HepG2 (cell line): ENCODE results near the gene MYL12B. TPM values are rescaled to one million over a fixed set of nuclear protein-coding genes. Genes with fewer than 3 reads are reported as not detected.

Source experiments
- ARID2 ChIP-seq: sonication (generic); formaldehyde crosslinking; IDR thresholded peaks from 2 replicates; pipeline ENCODE4 v1.8.1; 2022; ENCODE audit warnings: mild to moderate bottlenecking, missing genetic modification reagents, borderline replicate concordance
- E2F1 ChIP-seq: sonication (generic); formaldehyde crosslinking; IDR thresholded peaks from 2 replicates; pipeline ENCODE4 v1.5.0; 2020; ENCODE audit warnings: missing genetic modification reagents
- GATAD2A ChIP-seq: IDR thresholded peaks from 2 replicates; pipeline ENCODE4 v1.6.1; 2016
- GTF2F1 ChIP-seq: fragments of 150-350 bp; IDR thresholded peaks from 2 replicates; pipeline ENCODE4 v1.6.1; 2014; ENCODE audit warnings: low read length
- HHEX ChIP-seq: IDR thresholded peaks from 2 replicates; pipeline ENCODE4 v1.6.1; 2016; ENCODE audit warnings: control low read depth
- MEF2D ChIP-seq: sonication (generic); formaldehyde crosslinking; IDR thresholded peaks from 2 replicates; pipeline ENCODE4 v1.5.1; 2020; ENCODE audit warnings: mild to moderate bottlenecking, missing genetic modification reagents
- NCOR1 ChIP-seq: fragments of 200-600 bp; sonication (generic); IDR thresholded peaks from 2 replicates; pipeline ENCODE4 v1.7.0; 2017; ENCODE audit warnings: antibody characterized with exemption, low read length, borderline replicate concordance
- NFKB2 ChIP-seq: sonication (generic); formaldehyde crosslinking; IDR thresholded peaks from 2 replicates; pipeline ENCODE4 v1.4.0; 2020; ENCODE audit warnings: missing genetic modification reagents, borderline replicate concordance
- NPAS2 ChIP-seq: sonication (generic); formaldehyde crosslinking; IDR thresholded peaks from 2 replicates; pipeline ENCODE4 v1.8.0; 2022; ENCODE audit warnings: mild to moderate bottlenecking, missing genetic modification reagents, borderline replicate concordance
- PHF21A ChIP-seq: sonication (generic); formaldehyde crosslinking; IDR thresholded peaks from 2 replicates; pipeline ENCODE4 v1.5.0; 2020; ENCODE audit warnings: mild to moderate bottlenecking, missing genetic modification reagents
- RCOR2 ChIP-seq: IDR thresholded peaks from 2 replicates; pipeline ENCODE4 v1.6.1; 2016; ENCODE audit warnings: missing biosample characterization, missing genetic modification reagents
- SETDB1 ChIP-seq: sonication (generic); formaldehyde crosslinking; IDR thresholded peaks from 2 replicates; pipeline ENCODE4 v1.5.1; 2020; ENCODE audit warnings: missing genetic modification reagents, mild to moderate bottlenecking, borderline replicate concordance
- ZNF329 ChIP-seq: sonication (generic); formaldehyde crosslinking; IDR thresholded peaks from 2 replicates; pipeline ENCODE4 v1.9.0; 2021; ENCODE audit warnings: low read depth, mild to moderate bottlenecking, missing genetic modification reagents
- ZNF652 ChIP-seq: IDR thresholded peaks from 2 replicates; pipeline ENCODE4 v1.6.1; 2016; ENCODE audit warnings: low read depth, borderline replicate concordance
- ZNF691 ChIP-seq: sonication (generic); formaldehyde crosslinking; IDR thresholded peaks from 2 replicates; pipeline ENCODE4 v1.4.0; 2020; ENCODE audit warnings: missing genetic modification reagents, low read depth, mild to moderate bottlenecking, borderline replicate concordance
- ZNF746 ChIP-seq: sonication (generic); formaldehyde crosslinking; IDR thresholded peaks from 2 replicates; pipeline ENCODE4 v1.8.0; 2022; ENCODE audit warnings: mild to moderate bottlenecking, missing genetic modification reagents
- ZNF891 ChIP-seq: sonication (generic); formaldehyde crosslinking; IDR thresholded peaks from 2 replicates; pipeline ENCODE4 v1.5.0; 2020; ENCODE audit warnings: mild to moderate bottlenecking, missing genetic modification reagents
- ZSCAN12 ChIP-seq: sonication (generic); formaldehyde crosslinking; IDR thresholded peaks from 2 replicates; pipeline ENCODE4 v1.9.0; 2021; ENCODE audit warnings: mild to moderate bottlenecking, missing genetic modification reagents
- polyA plus RNA-seq, 8 experiments: library from polyadenylated mRNA; depleted of rRNA in 3 of 8; stranded (reverse) in 7 of 8; unstranded in 1 of 8; fragments of >200 nt; fragmentation: Illumina TruSeq in 4 of 8; extraction: Trizol in 4 of 8; gene quantifications; 2 replicates each; pipeline versions ENCODE4 v1.2.1 to v1.2.3, GENCODE V29; 2011 to 2016; ENCODE audit warnings: low read depth in 4 of 8, missing spikeins in 1 of 8, mixed read lengths in 1 of 8; ENCODE audit not compliant: insufficient read depth in 1 of 8
- total RNA-seq, 5 experiments: library from RNA; depleted of rRNA; stranded (reverse); fragments of >200 nt; fragmentation: Illumina TruSeq; extraction: Trizol; gene quantifications; 2 replicates each; pipeline ENCODE4 v1.2.3, GENCODE V29; 2016; ENCODE audit warnings: low read depth in 1 of 5
- TF ChIP-seq, protein P1 (sequence below): sonication (generic); formaldehyde crosslinking; IDR thresholded peaks from 2 replicates; pipeline ENCODE4 v1.5.1; 2020; ENCODE audit warnings: mild to moderate bottlenecking, missing genetic modification reagents, borderline replicate concordance
- TF ChIP-seq, protein P2 (sequence below): sonication (generic); formaldehyde crosslinking; IDR thresholded peaks from 2 replicates; pipeline ENCODE4 v1.4.0; 2020; ENCODE audit warnings: low read depth, mild to moderate bottlenecking, missing genetic modification reagents
- TF ChIP-seq, protein P3 (sequence below): sonication (generic); formaldehyde crosslinking; IDR thresholded peaks from 2 replicates; pipeline ENCODE4 v1.8.1; 2022; ENCODE audit warnings: low read depth, mild to moderate bottlenecking, missing genetic modification reagents

Gene MYL12B
- total and polyA plus RNA-seq, 2 of the 13 experiments (the other 11 are each of a cell fraction or from before 2014, with no cell fraction given): 265 to 340 TPM

DNA sequence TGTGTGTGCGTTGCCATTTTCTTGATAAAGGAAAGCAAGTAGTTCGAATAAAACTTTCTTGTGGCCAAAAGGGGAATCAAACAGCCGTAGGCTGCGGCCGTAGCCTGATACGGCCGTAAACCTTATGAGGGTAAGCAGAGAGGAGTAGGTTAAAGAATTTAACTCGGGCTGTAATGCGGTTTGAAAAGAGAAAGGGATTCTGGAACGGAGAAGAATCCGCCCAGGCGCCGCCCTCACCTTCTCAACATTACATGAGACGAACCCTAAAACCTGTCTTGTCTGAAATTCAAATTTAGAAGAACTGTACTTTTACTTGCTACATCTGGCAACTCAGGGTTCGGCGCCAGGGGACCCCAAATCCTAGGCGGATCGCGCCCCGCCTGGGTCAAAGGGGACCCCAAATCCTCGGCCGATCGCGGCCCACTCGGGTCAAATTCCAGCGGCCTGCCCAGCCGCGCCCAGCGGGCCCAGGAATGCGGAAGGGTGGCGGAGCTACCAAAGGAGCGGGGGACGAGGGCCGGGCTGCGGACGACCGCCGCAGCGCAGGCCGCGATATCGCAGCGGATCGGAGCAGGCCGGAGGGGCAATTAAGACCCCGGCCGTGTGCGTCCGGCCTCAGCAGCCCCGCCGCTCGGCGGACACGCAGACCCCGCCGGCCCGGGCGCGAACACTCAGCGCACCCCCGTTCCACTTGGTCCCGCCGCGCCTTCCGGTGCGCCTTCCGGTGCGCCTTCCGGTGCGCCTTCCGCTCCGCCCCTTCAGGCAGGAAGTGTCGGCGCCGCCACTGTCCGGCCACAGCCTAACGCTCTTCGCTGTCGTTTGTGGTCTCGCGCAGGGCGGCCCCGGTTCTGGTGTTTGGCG lies at the start of gene MYL12B (continued):
- TF ChIP-seq, protein P1, sequence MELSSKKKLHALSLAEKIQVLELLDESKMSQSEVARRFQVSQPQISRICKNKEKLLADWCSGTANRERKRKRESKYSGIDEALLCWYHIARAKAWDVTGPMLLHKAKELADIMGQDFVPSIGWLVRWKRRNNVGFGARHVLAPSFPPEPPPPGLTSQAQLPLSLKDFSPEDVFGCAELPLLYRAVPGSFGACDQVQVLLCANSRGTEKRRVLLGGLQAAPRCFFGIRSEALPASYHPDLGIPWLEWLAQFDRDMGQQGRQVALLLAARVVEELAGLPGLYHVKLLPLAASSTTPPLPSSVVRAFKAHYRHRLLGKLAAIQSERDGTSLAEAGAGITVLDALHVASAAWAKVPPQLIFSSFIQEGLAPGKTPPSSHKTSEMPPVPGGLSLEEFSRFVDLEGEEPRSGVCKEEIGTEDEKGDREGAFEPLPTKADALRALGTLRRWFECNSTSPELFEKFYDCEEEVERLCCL (CRISPR knock-in tag): no peak
- TF ChIP-seq ZNF652 (CRISPR knock-in tag): no peak
- peak; percentile 68; the same call in 1 of the 2 replicates for TF ChIP-seq ZSCAN12 (CRISPR knock-in tag)
- TF ChIP-seq RCOR2 (CRISPR knock-in tag): no peak
- TF ChIP-seq NPAS2 (CRISPR knock-in tag): no peak
- peak; percentile 67 for TF ChIP-seq NFKB2 (CRISPR knock-in tag)
- peak; percentile 77; the same call in 1 of the 2 replicates for TF ChIP-seq ZNF891
- peak; percentile 47; the same call in 1 of the 2 replicates for TF ChIP-seq ZNF329
- TF ChIP-seq, protein P2, sequence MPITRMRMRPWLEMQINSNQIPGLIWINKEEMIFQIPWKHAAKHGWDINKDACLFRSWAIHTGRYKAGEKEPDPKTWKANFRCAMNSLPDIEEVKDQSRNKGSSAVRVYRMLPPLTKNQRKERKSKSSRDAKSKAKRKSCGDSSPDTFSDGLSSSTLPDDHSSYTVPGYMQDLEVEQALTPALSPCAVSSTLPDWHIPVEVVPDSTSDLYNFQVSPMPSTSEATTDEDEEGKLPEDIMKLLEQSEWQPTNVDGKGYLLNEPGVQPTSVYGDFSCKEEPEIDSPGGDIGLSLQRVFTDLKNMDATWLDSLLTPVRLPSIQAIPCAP (CRISPR knock-in tag): no peak
- TF ChIP-seq ARID2 (CRISPR knock-in tag): no peak
- no peak for TF ChIP-seq ZNF746 (CRISPR knock-in tag)
- TF ChIP-seq HHEX (CRISPR knock-in tag): no peak
- TF ChIP-seq MEF2D (CRISPR knock-in tag): no peak
- TF ChIP-seq GATAD2A (CRISPR knock-in tag): peak; percentile 55
- no peak for TF ChIP-seq ZNF691 (CRISPR knock-in tag)
- peak; percentile 84 for TF ChIP-seq PHF21A
- peak; percentile 55 for TF ChIP-seq NCOR1
- TF ChIP-seq, protein P3, sequence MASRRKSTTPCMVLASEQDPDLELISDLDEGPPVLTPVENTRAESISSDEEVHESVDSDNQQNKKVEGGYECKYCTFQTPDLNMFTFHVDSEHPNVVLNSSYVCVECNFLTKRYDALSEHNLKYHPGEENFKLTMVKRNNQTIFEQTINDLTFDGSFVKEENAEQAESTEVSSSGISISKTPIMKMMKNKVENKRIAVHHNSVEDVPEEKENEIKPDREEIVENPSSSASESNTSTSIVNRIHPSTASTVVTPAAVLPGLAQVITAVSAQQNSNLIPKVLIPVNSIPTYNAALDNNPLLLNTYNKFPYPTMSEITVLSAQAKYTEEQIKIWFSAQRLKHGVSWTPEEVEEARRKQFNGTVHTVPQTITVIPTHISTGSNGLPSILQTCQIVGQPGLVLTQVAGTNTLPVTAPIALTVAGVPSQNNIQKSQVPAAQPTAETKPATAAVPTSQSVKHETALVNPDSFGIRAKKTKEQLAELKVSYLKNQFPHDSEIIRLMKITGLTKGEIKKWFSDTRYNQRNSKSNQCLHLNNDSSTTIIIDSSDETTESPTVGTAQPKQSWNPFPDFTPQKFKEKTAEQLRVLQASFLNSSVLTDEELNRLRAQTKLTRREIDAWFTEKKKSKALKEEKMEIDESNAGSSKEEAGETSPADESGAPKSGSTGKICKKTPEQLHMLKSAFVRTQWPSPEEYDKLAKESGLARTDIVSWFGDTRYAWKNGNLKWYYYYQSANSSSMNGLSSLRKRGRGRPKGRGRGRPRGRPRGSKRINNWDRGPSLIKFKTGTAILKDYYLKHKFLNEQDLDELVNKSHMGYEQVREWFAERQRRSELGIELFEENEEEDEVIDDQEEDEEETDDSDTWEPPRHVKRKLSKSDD (CRISPR knock-in tag): no peak
- TF ChIP-seq E2F1 (CRISPR knock-in tag): peak; percentile 91
- no peak for TF ChIP-seq SETDB1
- TF ChIP-seq GTF2F1: no peak
